ENCODE measurements around the gene DAPP1.
"Not testable (repeated sequence)": the region's sequence is repeated elsewhere in the genome, so short reads cannot be mapped to it uniquely, and the experiment has no call there.

Gene DAPP1

GRCh38 chr4:99824070-99824599 lies 7.5 kb downstream of the DAPP1 start:
- no peak for DNase-seq (ENCODE audit: low read depth in 3 of 3)

- no peak for DNase-seq (ENCODE audit: low read depth in 3 of 3)
These were observed 8.6 kb downstream of the DAPP1 start for GRCh38 chr4:99825272-99825671.

- DNase-seq (ENCODE audit: low read depth in 3 of 3) = no peak
These were observed 9.4 kb downstream of the DAPP1 start for GRCh38 chr4:99826016-99826415.

- no peak for DNase-seq (ENCODE audit: low read depth in 3 of 3)
These were observed 10.8 kb downstream of the DAPP1 start for GRCh38 chr4:99827454-99827853.

- no peak for DNase-seq (ENCODE audit: low read depth in 3 of 3)
These were observed 11.2 kb downstream of the DAPP1 start for GRCh38 chr4:99827857-99828256.

- DNase-seq (ENCODE audit: low read depth in 3 of 3) = no peak
These were observed 11.8 kb downstream of the DAPP1 start for GRCh38 chr4:99828477-99828876.

- not testable (repeated sequence) for DNase-seq (ENCODE audit: low read depth in 3 of 3)
These were observed 13.4 kb downstream of the DAPP1 start for GRCh38 chr4:99830051-99830450.

GRCh38 chr4:99832321-99832720 lies 15.7 kb downstream of the DAPP1 start:
- DNase-seq (ENCODE audit: low read depth in 3 of 3) = no peak

GRCh38 chr4:99832758-99833157 lies 16.1 kb downstream of the DAPP1 start:
- DNase-seq (ENCODE audit: low read depth in 3 of 3) = no peak

- DNase-seq (ENCODE audit: low read depth in 3 of 3) = no peak
These were observed 17.1 kb downstream of the DAPP1 start for GRCh38 chr4:99833756-99834155.

- no peak for DNase-seq (ENCODE audit: low read depth in 3 of 3)
These were observed 17.9 kb downstream of the DAPP1 start for GRCh38 chr4:99834569-99834968.

GRCh38 chr4:99835942-99836341 lies 19.3 kb downstream of the DAPP1 start:
- no peak for DNase-seq (ENCODE audit: low read depth in 3 of 3)

- no peak for DNase-seq (ENCODE audit: low read depth in 3 of 3)
These were observed 22.3 kb downstream of the DAPP1 start for GRCh38 chr4:99838927-99839326.

- no peak for DNase-seq (ENCODE audit: low read depth in 3 of 3)
These were observed 24.5 kb downstream of the DAPP1 start for GRCh38 chr4:99841129-99841528.

GRCh38 chr4:99843413-99843812 lies 26.8 kb downstream of the DAPP1 start:
- DNase-seq (ENCODE audit: low read depth in 3 of 3) = no peak

GRCh38 chr4:99844048-99844447 lies 27.4 kb downstream of the DAPP1 start:
- DNase-seq (ENCODE audit: low read depth in 3 of 3) = no peak

- no peak for DNase-seq (ENCODE audit: low read depth in 3 of 3)
These were observed 28.6 kb downstream of the DAPP1 start for GRCh38 chr4:99845179-99845578.

- no peak for DNase-seq (ENCODE audit: low read depth in 3 of 3)
These were observed 29.3 kb downstream of the DAPP1 start for GRCh38 chr4:99845708-99846469.

GRCh38 chr4:99846891-99847290 lies 30.3 kb downstream of the DAPP1 start:
- no peak for DNase-seq (ENCODE audit: low read depth in 3 of 3)

- DNase-seq (ENCODE audit: low read depth in 3 of 3) = no peak
These were observed 30.8 kb downstream of the DAPP1 start for GRCh38 chr4:99847362-99847976.

GRCh38 chr4:99848591-99849001 lies 32.0 kb downstream of the DAPP1 start:
- DNase-seq (ENCODE audit: low read depth in 3 of 3) = no peak

GRCh38 chr4:99852199-99852749 lies 35.6 kb downstream of the DAPP1 start:
- no peak for DNase-seq (ENCODE audit: low read depth in 3 of 3)

- DNase-seq (ENCODE audit: low read depth in 3 of 3) = no peak
These were observed 36.6 kb downstream of the DAPP1 start for GRCh38 chr4:99853190-99853589.

Measured in stimulated activated CD4-positive, alpha-beta T cell treated with anti-CD3 and anti-CD28 coated beads, TNF-alpha, amount 100 ng/mL, for 48 hours (primary cell).